Ishikawa (cell line): ENCODE results near the gene CUBN.

ENCODE experiments used
- CEBPB ChIP-seq: IDR thresholded peaks from 2 replicates; pipeline ENCODE4 v1.6.1; 2012
- CREB1 ChIP-seq: IDR thresholded peaks from 2 replicates; pipeline ENCODE4 v1.6.1; 2012; ENCODE audit warnings: low read depth
- EGR1 ChIP-seq: IDR thresholded peaks from 2 replicates; pipeline ENCODE4 v1.6.1; 2012
- EP300 ChIP-seq: IDR thresholded peaks from 2 replicates; pipeline ENCODE4 v1.6.1; 2012; ENCODE audit warnings: borderline replicate concordance
- FOXM1 ChIP-seq: IDR thresholded peaks from 2 replicates; pipeline ENCODE4 v1.6.1; 2012; ENCODE audit warnings: low read depth, borderline replicate concordance
- NFIC ChIP-seq: IDR thresholded peaks from 2 replicates; pipeline ENCODE4 v1.6.1; 2012
- RAD21 ChIP-seq: IDR thresholded peaks from 2 replicates; pipeline ENCODE4 v1.6.1; 2012; ENCODE audit warnings: low read depth
- TAF1 ChIP-seq: IDR thresholded peaks from 2 replicates; pipeline ENCODE4 v1.6.1; 2012; ENCODE audit warnings: low read depth, mild to moderate bottlenecking
- TCF12 ChIP-seq: IDR thresholded peaks from 2 replicates; pipeline ENCODE4 v1.6.1; 2012; ENCODE audit warnings: low read depth
- TEAD4 ChIP-seq: IDR thresholded peaks from 2 replicates; pipeline ENCODE4 v1.6.1; 2012
- YY1 ChIP-seq: IDR thresholded peaks from 2 replicates; pipeline ENCODE4 v1.6.1; 2012; ENCODE audit warnings: low read depth
- ZBTB7A ChIP-seq: IDR thresholded peaks from 2 replicates; pipeline ENCODE4 v1.6.1; 2012; ENCODE audit warnings: low read depth
- TF ChIP-seq, protein P1 (sequence below): IDR thresholded peaks from 2 replicates; pipeline ENCODE4 v1.6.1; 2012; ENCODE audit warnings: low read depth, mild to moderate bottlenecking
- TF ChIP-seq, protein P2 (sequence below): IDR thresholded peaks from 2 replicates; pipeline ENCODE4 v1.6.1; 2012
- TF ChIP-seq, protein P3 (sequence below): IDR thresholded peaks from 2 replicates; pipeline ENCODE4 v1.6.1; 2012

Gene CUBN

DNA sequence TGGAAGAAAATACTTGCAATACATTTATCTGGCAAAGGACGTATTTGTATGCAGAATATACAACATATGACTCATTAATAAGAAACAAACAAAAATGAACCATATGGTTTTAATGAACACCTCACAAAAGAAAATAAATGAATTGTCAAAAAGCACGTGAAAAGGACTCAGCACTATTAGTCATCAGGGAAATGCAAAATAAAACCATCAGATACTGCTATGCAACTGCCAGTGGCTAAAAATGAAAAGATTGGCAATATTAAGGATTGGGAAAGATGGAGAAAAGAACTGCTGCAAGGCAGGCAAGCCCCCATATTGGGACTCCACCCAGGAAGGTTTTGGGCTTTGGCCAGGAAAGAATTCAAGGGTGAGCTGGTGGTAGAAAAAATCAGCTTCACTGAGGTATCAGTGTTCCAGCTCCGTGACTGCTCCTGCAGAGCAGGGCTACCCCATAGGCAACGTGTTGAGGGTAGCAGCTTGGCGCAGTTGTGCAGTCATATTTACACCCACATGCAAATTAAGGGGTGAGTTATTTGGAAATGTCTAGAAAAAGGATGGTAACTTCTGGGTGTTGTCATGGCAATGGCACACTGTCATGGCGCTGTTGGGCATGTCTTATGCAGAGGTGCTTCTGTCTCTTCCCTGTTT, 72.7 kb downstream of the CUBN start:
- no peak for TF ChIP-seq CREB1

DNA sequence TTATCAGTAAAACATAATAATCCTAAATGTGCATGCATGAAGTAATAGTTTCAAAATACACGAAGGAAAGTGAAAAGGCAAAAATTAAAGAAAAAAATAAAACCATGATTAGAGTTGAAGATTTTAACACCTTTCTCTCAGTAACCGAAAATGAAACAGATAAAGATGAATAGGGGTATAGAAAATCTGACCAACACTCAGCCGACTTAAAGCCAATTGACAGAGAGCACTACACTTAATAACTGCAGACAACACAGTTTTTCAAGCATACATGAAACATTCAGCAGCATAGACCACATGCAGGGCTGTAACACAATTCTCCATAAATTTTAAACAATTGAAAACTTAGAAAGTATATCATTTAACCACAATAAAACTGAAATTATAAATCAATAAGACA, 76.1 kb downstream of the CUBN start:
- TF ChIP-seq NFIC (no peak), EGR1 (no peak), ZBTB7A (no peak), TCF12 (no peak), TAF1 (no peak)
- TF ChIP-seq, protein P1, sequence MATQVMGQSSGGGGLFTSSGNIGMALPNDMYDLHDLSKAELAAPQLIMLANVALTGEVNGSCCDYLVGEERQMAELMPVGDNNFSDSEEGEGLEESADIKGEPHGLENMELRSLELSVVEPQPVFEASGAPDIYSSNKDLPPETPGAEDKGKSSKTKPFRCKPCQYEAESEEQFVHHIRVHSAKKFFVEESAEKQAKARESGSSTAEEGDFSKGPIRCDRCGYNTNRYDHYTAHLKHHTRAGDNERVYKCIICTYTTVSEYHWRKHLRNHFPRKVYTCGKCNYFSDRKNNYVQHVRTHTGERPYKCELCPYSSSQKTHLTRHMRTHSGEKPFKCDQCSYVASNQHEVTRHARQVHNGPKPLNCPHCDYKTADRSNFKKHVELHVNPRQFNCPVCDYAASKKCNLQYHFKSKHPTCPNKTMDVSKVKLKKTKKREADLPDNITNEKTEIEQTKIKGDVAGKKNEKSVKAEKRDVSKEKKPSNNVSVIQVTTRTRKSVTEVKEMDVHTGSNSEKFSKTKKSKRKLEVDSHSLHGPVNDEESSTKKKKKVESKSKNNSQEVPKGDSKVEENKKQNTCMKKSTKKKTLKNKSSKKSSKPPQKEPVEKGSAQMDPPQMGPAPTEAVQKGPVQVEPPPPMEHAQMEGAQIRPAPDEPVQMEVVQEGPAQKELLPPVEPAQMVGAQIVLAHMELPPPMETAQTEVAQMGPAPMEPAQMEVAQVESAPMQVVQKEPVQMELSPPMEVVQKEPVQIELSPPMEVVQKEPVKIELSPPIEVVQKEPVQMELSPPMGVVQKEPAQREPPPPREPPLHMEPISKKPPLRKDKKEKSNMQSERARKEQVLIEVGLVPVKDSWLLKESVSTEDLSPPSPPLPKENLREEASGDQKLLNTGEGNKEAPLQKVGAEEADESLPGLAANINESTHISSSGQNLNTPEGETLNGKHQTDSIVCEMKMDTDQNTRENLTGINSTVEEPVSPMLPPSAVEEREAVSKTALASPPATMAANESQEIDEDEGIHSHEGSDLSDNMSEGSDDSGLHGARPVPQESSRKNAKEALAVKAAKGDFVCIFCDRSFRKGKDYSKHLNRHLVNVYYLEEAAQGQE, result no peak

DNA sequence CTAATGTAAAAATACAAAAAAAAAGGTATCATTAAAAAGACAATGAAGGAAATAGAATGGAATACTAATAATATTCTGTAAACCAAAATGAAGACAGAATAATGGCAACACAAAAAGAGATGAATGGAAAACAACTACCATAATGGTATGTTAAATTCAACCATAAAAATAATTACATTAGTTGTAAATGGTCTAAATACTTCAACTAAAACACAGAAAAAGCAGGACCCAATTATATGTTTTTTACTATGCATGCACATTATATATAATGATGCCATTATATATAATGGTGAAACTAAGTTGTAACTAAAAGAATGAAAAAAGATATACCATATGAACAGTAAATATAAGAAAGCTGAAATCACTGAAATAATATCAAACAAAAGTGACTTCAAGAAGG, 76.5 kb downstream of the CUBN start:
- TF ChIP-seq, protein P2, sequence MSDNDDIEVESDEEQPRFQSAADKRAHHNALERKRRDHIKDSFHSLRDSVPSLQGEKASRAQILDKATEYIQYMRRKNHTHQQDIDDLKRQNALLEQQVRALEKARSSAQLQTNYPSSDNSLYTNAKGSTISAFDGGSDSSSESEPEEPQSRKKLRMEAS, result no peak
- TF ChIP-seq CEBPB (no peak), RAD21 (no peak), CREB1 (no peak), TEAD4 (no peak), TCF12 (no peak), EP300 (no peak), ZBTB7A (no peak), YY1 (no peak), TAF1 (no peak), NFIC (no peak), FOXM1 (no peak), EGR1 (no peak)
- TF ChIP-seq, protein P1, result no peak
- TF ChIP-seq, protein P3, sequence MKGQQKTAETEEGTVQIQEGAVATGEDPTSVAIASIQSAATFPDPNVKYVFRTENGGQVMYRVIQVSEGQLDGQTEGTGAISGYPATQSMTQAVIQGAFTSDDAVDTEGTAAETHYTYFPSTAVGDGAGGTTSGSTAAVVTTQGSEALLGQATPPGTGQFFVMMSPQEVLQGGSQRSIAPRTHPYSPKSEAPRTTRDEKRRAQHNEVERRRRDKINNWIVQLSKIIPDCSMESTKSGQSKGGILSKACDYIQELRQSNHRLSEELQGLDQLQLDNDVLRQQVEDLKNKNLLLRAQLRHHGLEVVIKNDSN, result no peak

DNA sequence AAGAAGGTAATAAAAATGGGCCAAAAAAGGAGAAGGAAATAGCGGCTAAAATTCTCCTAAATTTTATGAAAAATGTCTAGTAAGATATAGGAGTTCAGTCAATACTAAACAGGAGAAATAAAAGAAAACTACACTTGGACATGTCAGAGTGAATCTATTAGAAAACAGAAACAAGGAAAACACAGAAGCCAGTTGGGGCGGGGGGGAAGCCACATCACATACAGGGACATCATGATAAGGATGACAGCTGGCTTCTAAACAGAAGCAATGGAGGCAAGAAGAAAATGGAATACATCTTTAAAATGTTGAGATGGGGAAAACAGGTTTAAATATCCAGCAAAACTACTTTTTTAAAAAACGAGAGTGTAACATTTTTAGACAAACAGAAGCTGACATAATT, 77.8 kb downstream of the CUBN start:
- TF ChIP-seq CREB1 (no peak), TAF1 (no peak), ZBTB7A (no peak)
- TF ChIP-seq, protein P3, result no peak

DNA sequence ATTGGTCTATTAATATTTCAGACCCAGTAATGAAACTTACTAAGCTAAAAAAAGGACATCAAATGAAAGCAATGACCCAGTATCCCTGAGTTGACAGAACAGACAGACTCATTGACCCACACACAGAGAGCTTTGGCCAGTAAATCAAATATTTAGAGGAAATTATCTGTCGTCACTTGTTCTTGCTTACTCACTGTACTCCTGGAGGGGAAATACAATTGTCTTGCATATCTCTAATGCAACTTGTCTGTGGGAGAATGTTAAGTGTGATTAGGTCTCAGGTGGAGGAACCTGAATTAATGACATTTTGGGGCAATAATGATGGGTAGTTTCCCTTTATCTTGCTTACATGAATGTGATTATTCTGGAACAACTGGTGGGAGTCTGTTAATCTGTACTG, 80.4 kb downstream of the CUBN start:
- TF ChIP-seq YY1 (no peak), TEAD4 (no peak), TAF1 (no peak), EP300 (no peak), CREB1 (no peak), ZBTB7A (no peak), EGR1 (no peak), CEBPB (no peak), FOXM1 (no peak), RAD21 (no peak), NFIC (no peak), TCF12 (no peak)
- TF ChIP-seq, protein P3, result no peak
- TF ChIP-seq, protein P2, result no peak
- TF ChIP-seq, protein P1, result no peak
